IMR-90 (cell line): ENCODE results near the gene RCAN2. TPM values are rescaled to one million over a fixed set of nuclear protein-coding genes. Genes with fewer than 3 reads are reported as not detected.

Experiments used
- ATAC-seq: fragments of 200-7000 bp; cut with Tn5 transposase; 2 replicates; pipeline ENCODE4 v1.9.1; 2020; ENCODE audit warnings: low read depth, mild to moderate bottlenecking, moderate library complexity
- BruUV-seq: library from RNA; stranded (reverse); fragments of 400-500 nt; replicated peaks from 2 replicates; lab custom pipeline; 2021; lab: Mats Ljungman, UMichigan
- CTCF ChIA-PET: fragments of 300-600 bp; formaldehyde crosslinking; extraction: SDS; loops from one replicate; lab custom pipeline; 2021; ENCODE audit warnings: antibody characterized with exemption; lab: Yijun Ruan, JAX
- POLR2A ChIA-PET: fragments of 300-600 bp; sonication (Branson Sonifier 250); formaldehyde crosslinking; loops from one replicate; lab custom pipeline; 2022; ENCODE audit warnings: antibody characterized with exemption; ENCODE audit not compliant: unreplicated experiment; lab: Charles Lee
- DNase-seq: peaks from one replicate; pipeline ENCODE4 v3.0.0; 2013
- H2AFZ ChIP-seq: replicated peaks from 2 replicates; pipeline ENCODE3; 2013; ENCODE audit warnings: low read length, mild to moderate bottlenecking; ENCODE audit not compliant: poor library complexity
- H2AK5ac ChIP-seq: 2 replicates; pipeline ENCODE4 v1.6.1; 2013; ENCODE audit warnings: low read depth, low read length, inconsistent platforms
- H2AK9ac ChIP-seq: replicated peaks from 2 replicates; pipeline ENCODE3; 2013; ENCODE audit warnings: mild to moderate bottlenecking, low read depth, low read length, moderate library complexity; ENCODE audit not compliant: poor library complexity
- H2BK120ac ChIP-seq: 2 replicates; pipeline ENCODE4 v1.6.1; 2013; ENCODE audit warnings: low read depth, low read length, inconsistent platforms
- H2BK15ac ChIP-seq: 3 replicates; pipeline ENCODE4 v1.6.1; 2013; ENCODE audit warnings: low read depth, low read length, inconsistent platforms
- H2BK20ac ChIP-seq: 2 replicates; pipeline ENCODE4 v1.6.1; 2013; ENCODE audit warnings: low read depth, mild to moderate bottlenecking, inconsistent platforms, low read length, moderate library complexity
- H2BK5ac ChIP-seq: 2 replicates; pipeline ENCODE4 v1.6.1; 2013; ENCODE audit warnings: mild to moderate bottlenecking, low read depth, low read length, inconsistent platforms; ENCODE audit not compliant: poor library complexity, severe bottlenecking
- H3K14ac ChIP-seq: replicated peaks from 2 replicates; pipeline ENCODE4 v1.6.1; 2013; ENCODE audit warnings: low read depth, low read length, inconsistent platforms
- H3K18ac ChIP-seq: 2 replicates; pipeline ENCODE4 v1.6.1; 2013; ENCODE audit warnings: low read depth, low read length, control low read depth
- H3K23ac ChIP-seq: 2 replicates; pipeline ENCODE4 v1.6.1; 2013; ENCODE audit warnings: low read depth, low read length, inconsistent platforms
- H3K27ac ChIP-seq: 2 replicates; pipeline ENCODE4 v1.5.1; 2013; ENCODE audit warnings: mild to moderate bottlenecking, control low read depth, low read length; ENCODE audit not compliant: insufficient read depth
- H3K27me3 ChIP-seq: 2 replicates; pipeline ENCODE4 v1.6.1; 2013; ENCODE audit warnings: low read length; ENCODE audit not compliant: control insufficient read depth, insufficient read depth
- H3K36me3 ChIP-seq: 2 replicates; pipeline ENCODE4 v1.6.1; 2013; ENCODE audit warnings: low read length, mixed read lengths; ENCODE audit not compliant: control insufficient read depth, insufficient read depth
- H3K4ac ChIP-seq: 2 replicates; pipeline ENCODE4 v1.6.1; 2013; ENCODE audit warnings: low read depth, low read length, inconsistent platforms
- H3K4me1 ChIP-seq: 2 replicates; pipeline ENCODE4 v1.6.1; 2013; ENCODE audit warnings: low read length, mixed read lengths; ENCODE audit not compliant: control insufficient read depth, insufficient read depth
- H3K4me2 ChIP-seq: 2 replicates; pipeline ENCODE4 v1.6.1; 2013; ENCODE audit warnings: low read depth, mild to moderate bottlenecking, control low read depth, low read length, moderate library complexity
- H3K4me3 ChIP-seq: 2 replicates; pipeline ENCODE4 v1.5.1; 2013; ENCODE audit warnings: low read depth, mild to moderate bottlenecking, control low read depth, low read length, moderate library complexity; ENCODE audit not compliant: insufficient read depth
- H3K56ac ChIP-seq: 2 replicates; pipeline ENCODE4 v1.6.1; 2013; ENCODE audit warnings: low read length, inconsistent platforms; ENCODE audit not compliant: insufficient read depth; ENCODE audit errors: extremely low read depth
- H3K79me1 ChIP-seq, 2 experiments: 2 replicates each; pipeline ENCODE4 v1.6.1; 2013; ENCODE audit warnings: low read length in 2 of 2, inconsistent platforms in 1 of 2, low read depth in 1 of 2
- H3K9ac ChIP-seq: 2 replicates; pipeline ENCODE4 v1.6.1; 2013; ENCODE audit warnings: low read depth, low read length, control low read depth
- H3K9me1 ChIP-seq: 2 replicates; pipeline ENCODE4 v1.6.1; 2013; ENCODE audit warnings: low read length, inconsistent platforms; ENCODE audit not compliant: insufficient read depth
- H3K9me3 ChIP-seq: 2 replicates; pipeline ENCODE4 v1.6.1; 2013; ENCODE audit warnings: low read length; ENCODE audit not compliant: control insufficient read depth, insufficient read depth
- H4K20me1 ChIP-seq: 2 replicates; pipeline ENCODE4 v1.6.1; 2013; ENCODE audit warnings: low read length, inconsistent platforms; ENCODE audit not compliant: insufficient read depth
- H4K5ac ChIP-seq: 2 replicates; pipeline ENCODE4 v1.6.1; 2013; ENCODE audit warnings: mild to moderate bottlenecking, low read depth, low read length, control low read depth
- H4K8ac ChIP-seq, 2 experiments: 2 replicates each; pipeline ENCODE4 v1.6.1; 2013; ENCODE audit warnings: low read depth in 2 of 2, low read length in 2 of 2, control low read depth in 1 of 2, inconsistent platforms in 1 of 2
- H4K91ac ChIP-seq: 2 replicates; pipeline ENCODE4 v1.6.1; 2013; ENCODE audit warnings: low read depth, low read length, inconsistent platforms; ENCODE audit not compliant: insufficient read depth
- BHLHE40 ChIP-seq: fragments of 150-350 bp; IDR thresholded peaks from 2 replicates; pipeline ENCODE4 v1.6.1; 2016; ENCODE audit warnings: mild to moderate bottlenecking, low read depth, low read length
- CEBPB ChIP-seq: IDR thresholded peaks from 2 replicates; pipeline ENCODE4 v1.6.1; 2012; ENCODE audit warnings: low read depth, low read length, improper control_type of control experiment
- CHD1 ChIP-seq: IDR thresholded peaks from 2 replicates; pipeline ENCODE4 v1.6.1; 2012; ENCODE audit warnings: low read depth, low read length, improper control_type of control experiment
- FOS ChIP-seq: fragments of 150-350 bp; IDR thresholded peaks from 2 replicates; pipeline ENCODE4 v1.6.1; 2016; ENCODE audit warnings: low read depth, low read length
- MAFK ChIP-seq: IDR thresholded peaks from 2 replicates; pipeline ENCODE4 v1.6.1; 2012; ENCODE audit warnings: low read depth, low read length, improper control_type of control experiment
- MAZ ChIP-seq: IDR thresholded peaks from 2 replicates; pipeline ENCODE4 v1.6.1; 2012; ENCODE audit warnings: low read depth, mild to moderate bottlenecking, low read length, improper control_type of control experiment, moderate library complexity, borderline replicate concordance
- MXI1 ChIP-seq: IDR thresholded peaks from 2 replicates; pipeline ENCODE4 v1.6.1; 2012; ENCODE audit warnings: low read depth, mild to moderate bottlenecking, low read length, moderate library complexity, borderline replicate concordance
- NFE2L2 ChIP-seq: fragments of 150-350 bp; IDR thresholded peaks from 2 replicates; pipeline ENCODE4 v1.6.1; 2016; ENCODE audit warnings: low read depth, mild to moderate bottlenecking, low read length
- POLR2A ChIP-seq: IDR thresholded peaks from 2 replicates; pipeline ENCODE4 v1.6.1; 2012; ENCODE audit warnings: mild to moderate bottlenecking, low read depth, low read length
- RAD21 ChIP-seq: IDR thresholded peaks from 2 replicates; pipeline ENCODE4 v1.6.1; 2012; ENCODE audit warnings: low read length, improper control_type of control experiment
- RCOR1 ChIP-seq: IDR thresholded peaks from 2 replicates; pipeline ENCODE4 v1.6.1; 2012; ENCODE audit warnings: mild to moderate bottlenecking, low read length, improper control_type of control experiment; ENCODE audit not compliant: insufficient replicate concordance
- RFX5 ChIP-seq: IDR thresholded peaks from 2 replicates; pipeline ENCODE4 v1.8.0; 2012; ENCODE audit warnings: low read depth, mild to moderate bottlenecking, low read length, moderate library complexity
- SMC3 ChIP-seq: fragments of 150-350 bp; IDR thresholded peaks from 2 replicates; pipeline ENCODE4 v1.6.1; 2016; ENCODE audit warnings: low read depth, mild to moderate bottlenecking, antibody characterized with exemption, low read length, moderate library complexity
- WGBS, 2 experiments: methylation state at CpG; one replicate each; pipeline versions ENCODE4 v1.1.5 to v1.1.7; 2013; ENCODE audit warnings: missing lambda C conversion rate in 2 of 2; ENCODE audit not compliant: insufficient read length in 1 of 2; ENCODE audit errors: extremely low coverage in 2 of 2; 5-methylcytosine and 5-hydroxymethylcytosine counted together
- dilution Hi-C: fragments of 300-500 bp; cut with HindIII; formaldehyde crosslinking; loops from one replicate; pipeline ENCODE4 v1.14.3; 2018; ENCODE audit warnings: low sequenced_read_pairs; ENCODE audit not compliant: unreplicated experiment
- in situ Hi-C: fragments of 300-500 bp; cut with MboI; formaldehyde crosslinking; loops from 3 replicates; pipeline ENCODE4 v1.14.3; 2019; ENCODE audit warnings: low sequenced_read_pairs, inconsistent platforms, mixed read lengths
- intact Hi-C: fragments of 100-400 bp; cut with micrococcal nuclease; formaldehyde crosslinking; loops from 2 replicates; pipeline ENCODE4 v1.10.0; 2022
- polyA plus RNA-seq, 3 experiments: library from polyadenylated mRNA; depleted of rRNA; stranded (reverse); fragments of >200 nt; gene quantifications; 2 replicates each; pipeline ENCODE4 v1.2.3, GENCODE V29; 2012; ENCODE audit warnings: low replicate concordance in 1 of 3
- total RNA-seq: library from RNA; depleted of rRNA; stranded (reverse); fragments of >200 nt; gene quantifications from 2 replicates; pipeline ENCODE4 v1.2.3, GENCODE V29; 2012
- TF ChIP-seq, protein P1 (sequence below): fragments of 150-350 bp; IDR thresholded peaks from 2 replicates; pipeline ENCODE4 v1.6.1; 2016; ENCODE audit warnings: low read depth, mild to moderate bottlenecking, low read length, moderate library complexity, borderline replicate concordance
- TF ChIP-seq, protein P2 (sequence below): fragments of 150-350 bp; IDR thresholded peaks from 2 replicates; pipeline ENCODE4 v1.6.1; 2017; ENCODE audit warnings: mild to moderate bottlenecking, antibody characterized with exemption, low read length, low read depth
- TF ChIP-seq, protein P3 (sequence below): conservative IDR thresholded peaks from 2 replicates; pipeline ENCODE4 v1.5.1; 2012; ENCODE audit warnings: mild to moderate bottlenecking, low read depth, low read length, improper control_type of control experiment

Gene RCAN2
- total and polyA plus RNA-seq, 2 of the 4 experiments (the other 2 are of a cell fraction), result 1.3 to 1.8 TPM

DNA sequence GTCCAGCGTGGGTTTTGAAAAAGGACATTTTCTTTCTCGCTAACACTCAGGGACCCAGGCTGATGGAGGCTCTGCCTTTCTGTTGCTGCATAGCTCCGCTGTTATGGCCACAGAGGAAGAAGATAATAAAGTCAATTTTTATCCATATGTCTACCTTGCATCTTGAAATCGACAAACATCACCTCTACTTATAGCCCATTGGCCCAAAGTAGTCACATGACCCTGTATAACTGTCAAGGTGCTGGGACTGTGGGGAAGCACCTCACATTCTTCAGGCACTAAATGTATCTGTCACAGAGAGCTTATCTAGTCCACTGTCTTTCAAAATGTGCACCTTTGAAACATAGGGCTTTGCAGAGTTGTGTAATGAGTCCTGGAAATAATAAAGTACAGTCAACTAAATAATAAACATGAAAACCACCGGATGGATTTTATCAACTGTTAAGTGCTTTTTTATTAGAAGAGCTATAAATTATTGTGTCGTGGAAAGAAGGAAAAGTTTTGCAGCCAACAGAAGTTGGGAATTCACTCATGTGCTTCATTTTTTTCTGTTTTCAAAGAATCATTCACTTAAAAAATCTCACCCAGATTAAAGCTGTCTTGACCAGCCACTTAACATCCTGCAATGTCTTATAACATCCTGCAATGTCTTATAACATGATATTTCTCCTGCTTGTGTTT is 47.7 kb upstream of the RCAN2 start:
- CTCF ChIA-PET, result no interaction called here
- H3K18ac ChIP-seq, result no peak overlapping the region
- TF ChIP-seq RCOR1, result no peak
- TF ChIP-seq CEBPB, result no peak
- TF ChIP-seq, protein P1, sequence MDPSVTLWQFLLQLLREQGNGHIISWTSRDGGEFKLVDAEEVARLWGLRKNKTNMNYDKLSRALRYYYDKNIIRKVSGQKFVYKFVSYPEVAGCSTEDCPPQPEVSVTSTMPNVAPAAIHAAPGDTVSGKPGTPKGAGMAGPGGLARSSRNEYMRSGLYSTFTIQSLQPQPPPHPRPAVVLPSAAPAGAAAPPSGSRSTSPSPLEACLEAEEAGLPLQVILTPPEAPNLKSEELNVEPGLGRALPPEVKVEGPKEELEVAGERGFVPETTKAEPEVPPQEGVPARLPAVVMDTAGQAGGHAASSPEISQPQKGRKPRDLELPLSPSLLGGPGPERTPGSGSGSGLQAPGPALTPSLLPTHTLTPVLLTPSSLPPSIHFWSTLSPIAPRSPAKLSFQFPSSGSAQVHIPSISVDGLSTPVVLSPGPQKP, result no peak
- no peak for TF ChIP-seq MAZ
- TF ChIP-seq SMC3, result no peak
- no peak for TF ChIP-seq CHD1
- no peak for TF ChIP-seq FOS
- TF ChIP-seq BHLHE40, result no peak
- no peak for TF ChIP-seq RAD21
- no peak for TF ChIP-seq NFE2L2
- no peak for TF ChIP-seq RFX5
- no peak for TF ChIP-seq MXI1
- TF ChIP-seq, protein P2, sequence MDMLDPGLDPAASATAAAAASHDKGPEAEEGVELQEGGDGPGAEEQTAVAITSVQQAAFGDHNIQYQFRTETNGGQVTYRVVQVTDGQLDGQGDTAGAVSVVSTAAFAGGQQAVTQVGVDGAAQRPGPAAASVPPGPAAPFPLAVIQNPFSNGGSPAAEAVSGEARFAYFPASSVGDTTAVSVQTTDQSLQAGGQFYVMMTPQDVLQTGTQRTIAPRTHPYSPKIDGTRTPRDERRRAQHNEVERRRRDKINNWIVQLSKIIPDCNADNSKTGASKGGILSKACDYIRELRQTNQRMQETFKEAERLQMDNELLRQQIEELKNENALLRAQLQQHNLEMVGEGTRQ, result no peak
- TF ChIP-seq POLR2A, result no peak
- TF ChIP-seq, protein P3, sequence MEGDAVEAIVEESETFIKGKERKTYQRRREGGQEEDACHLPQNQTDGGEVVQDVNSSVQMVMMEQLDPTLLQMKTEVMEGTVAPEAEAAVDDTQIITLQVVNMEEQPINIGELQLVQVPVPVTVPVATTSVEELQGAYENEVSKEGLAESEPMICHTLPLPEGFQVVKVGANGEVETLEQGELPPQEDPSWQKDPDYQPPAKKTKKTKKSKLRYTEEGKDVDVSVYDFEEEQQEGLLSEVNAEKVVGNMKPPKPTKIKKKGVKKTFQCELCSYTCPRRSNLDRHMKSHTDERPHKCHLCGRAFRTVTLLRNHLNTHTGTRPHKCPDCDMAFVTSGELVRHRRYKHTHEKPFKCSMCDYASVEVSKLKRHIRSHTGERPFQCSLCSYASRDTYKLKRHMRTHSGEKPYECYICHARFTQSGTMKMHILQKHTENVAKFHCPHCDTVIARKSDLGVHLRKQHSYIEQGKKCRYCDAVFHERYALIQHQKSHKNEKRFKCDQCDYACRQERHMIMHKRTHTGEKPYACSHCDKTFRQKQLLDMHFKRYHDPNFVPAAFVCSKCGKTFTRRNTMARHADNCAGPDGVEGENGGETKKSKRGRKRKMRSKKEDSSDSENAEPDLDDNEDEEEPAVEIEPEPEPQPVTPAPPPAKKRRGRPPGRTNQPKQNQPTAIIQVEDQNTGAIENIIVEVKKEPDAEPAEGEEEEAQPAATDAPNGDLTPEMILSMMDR, result no peak
- no peak for TF ChIP-seq MAFK

More for the DNA sequence above, 47.7 kb upstream of the RCAN2 start:
- POLR2A ChIA-PET, result no interaction called here
- Histone ChIP-seq H2BK20ac (no peak overlapping the region), H3K56ac (no peak overlapping the region), H3K9me3 (no peaks in the 10 kb centered on the region), H3K4me3 (no peak overlapping the region), H3K27ac (no peak overlapping the region), H2BK120ac (no peak overlapping the region), H3K9me1 (no peaks in the 10 kb centered on the region), H2AK9ac (no peak overlapping the region), H3K4me2 (no peak overlapping the region), H3K79me1 (no peaks in the 10 kb centered on the region), H2AK5ac (no peak overlapping the region), H4K8ac (no peak overlapping the region), H3K4me1 (no peaks in the 10 kb centered on the region), H4K91ac (no peak overlapping the region), H3K27me3 (no peaks in the 10 kb centered on the region), H2AFZ (no peak overlapping the region), H2BK15ac (no peak overlapping the region), H3K36me3 (no peaks in the 10 kb centered on the region), H3K9ac (no peak overlapping the region), H3K4ac (no peak overlapping the region), H4K20me1 (no peaks in the 10 kb centered on the region), H4K5ac (no peak overlapping the region), H3K14ac (no peak overlapping the region), H3K23ac (no peak overlapping the region), H2BK5ac (no peak overlapping the region)
- in situ Hi-C loops, result no loop called here
- BruUV-seq, result no TSS peak
- DNase-seq (no peak), ATAC-seq (no peak)
- dilution Hi-C loops, result no loop called here
- intact Hi-C loops, result no loop called here
- WGBS, 2 experiments, result no CpG with 5 or more reads among the region's 6 CpGs
